H1 (cell line): ENCODE measurements around the gene NCBP2. TPM values are rescaled to one million over a fixed set of nuclear protein-coding genes. Genes with fewer than 3 reads are reported as not detected.

Source experiments
- CTCF ChIA-PET: fragments of 300-600 bp; sonication (Branson Sonifier 250); formaldehyde crosslinking; loops from one replicate; lab custom pipeline; 2021; ENCODE audit not compliant: partially characterized antibody; lab: Charles Lee
- POLR2A ChIA-PET: fragments of 300-600 bp; sonication (Branson Sonifier 250); formaldehyde crosslinking; loops from one replicate; lab custom pipeline; 2021; ENCODE audit warnings: inconsistent platforms; ENCODE audit not compliant: partially characterized antibody; lab: Charles Lee
- DNase-seq, 2 experiments: peaks; one replicate each; pipeline versions ENCODE4 v3.0.0 to v3.0.0-alpha.2; 2010 to 2022; ENCODE audit warnings: low spot score in 2 of 2, low read depth in 1 of 2, mixed read lengths in 1 of 2
- FAIRE-seq: peaks from 2 replicates; lab custom pipeline; 2011; peaks lifted over from hg19 to GRCh38; lab: Jason Lieb, UNC
- H2AFZ ChIP-seq: 2 replicates; pipeline ENCODE4 v1.8.1; 2012; ENCODE audit warnings: low read length, inconsistent platforms
- H2AK5ac ChIP-seq: 2 replicates; pipeline ENCODE4 v1.6.1; 2013; ENCODE audit warnings: low read depth, low read length
- H2BK120ac ChIP-seq: replicated peaks from 2 replicates; pipeline ENCODE3; 2013; ENCODE audit warnings: low read depth, low read length, inconsistent platforms
- H2BK12ac ChIP-seq: 2 replicates; pipeline ENCODE4 v1.6.1; 2013; ENCODE audit warnings: low read depth, low read length
- H2BK15ac ChIP-seq: 2 replicates; pipeline ENCODE4 v1.6.1; 2013; ENCODE audit warnings: low read length
- H2BK20ac ChIP-seq: 2 replicates; pipeline ENCODE4 v1.6.1; 2013; ENCODE audit warnings: low read length
- H2BK5ac ChIP-seq: 2 replicates; pipeline ENCODE4 v1.6.1; 2013; ENCODE audit warnings: low read depth, low read length
- H3K14ac ChIP-seq: 2 replicates; pipeline ENCODE4 v1.6.1; 2013; ENCODE audit warnings: inconsistent platforms; ENCODE audit not compliant: insufficient read length
- H3K18ac ChIP-seq: 2 replicates; pipeline ENCODE4 v1.6.1; 2013; ENCODE audit warnings: low read length; ENCODE audit errors: extremely low read depth
- H3K23ac ChIP-seq: 2 replicates; pipeline ENCODE4 v1.6.1; 2013; ENCODE audit warnings: inconsistent platforms; ENCODE audit not compliant: insufficient read length
- H3K23me2 ChIP-seq: 2 replicates; pipeline ENCODE4 v1.6.1; 2013; ENCODE audit warnings: low read depth, low read length
- H3K27ac ChIP-seq: 2 replicates; pipeline ENCODE4 v1.6.1; 2011; ENCODE audit warnings: low read depth, low read length, inconsistent platforms
- H3K27me3 ChIP-seq, 4 experiments: replicated peaks in 1 of 4; 1 replicate in 1 of 4; 2 replicates in 3 of 4; pipeline versions ENCODE4 v1.6.1 to v1.8.1; 2011 to 2013; ENCODE audit warnings: low read length in 3 of 4, mild to moderate bottlenecking in 3 of 4, inconsistent platforms in 2 of 4, mixed read lengths in 2 of 4, moderate library complexity in 1 of 4; ENCODE audit not compliant: control insufficient read depth in 3 of 4, insufficient read depth in 3 of 4; ENCODE audit errors: extremely low read depth in 1 of 4
- H3K36me3 ChIP-seq, 4 experiments: 2 replicates each; pipeline versions ENCODE4 v1.6.1 to v1.8.1; 2011 to 2013; ENCODE audit warnings: mild to moderate bottlenecking in 4 of 4, low read length in 3 of 4, moderate library complexity in 2 of 4, control low read depth in 1 of 4, inconsistent platforms in 1 of 4; ENCODE audit not compliant: insufficient read depth in 4 of 4, control insufficient read depth in 2 of 4
- H3K4ac ChIP-seq: replicated peaks from 2 replicates; pipeline ENCODE3; 2013; ENCODE audit warnings: low read length, low read depth, mixed read lengths, inconsistent platforms; ENCODE audit not compliant: insufficient read length
- H3K4me1 ChIP-seq, 4 experiments: replicated peaks in 1 of 4; 1 replicate in 1 of 4; 2 replicates in 3 of 4; pipeline versions ENCODE4 v1.6.1 to v1.8.1; 2011 to 2013; ENCODE audit warnings: low read length in 3 of 4, inconsistent platforms in 2 of 4, mixed read lengths in 1 of 4; ENCODE audit not compliant: insufficient read depth in 4 of 4, control insufficient read depth in 3 of 4
- H3K4me2 ChIP-seq, 2 experiments: 2 replicates each; pipeline versions ENCODE4 v1.6.1 to v1.8.1; 2011 to 2013; ENCODE audit warnings: low read depth in 2 of 2, low read length in 2 of 2, control low read depth in 1 of 2, inconsistent platforms in 1 of 2, mild to moderate bottlenecking in 1 of 2; ENCODE audit not compliant: insufficient read depth in 1 of 2
- H3K4me3 ChIP-seq, 4 experiments: fragments of 200-600, 300-600 bp in 1 of 4; sonication (generic), shearing (Covaris generic), sonication (Bioruptor Twin) in 1 of 4; 2 replicates each; pipeline versions ENCODE4 v1.5.1 to v1.8.1; 2011 to 2016; ENCODE audit warnings: low read length in 4 of 4, low read depth in 3 of 4, control low read depth in 2 of 4, inconsistent platforms in 2 of 4, mild to moderate bottlenecking in 2 of 4, mixed read lengths in 1 of 4, moderate library complexity in 1 of 4; ENCODE audit not compliant: insufficient read depth in 2 of 4; ENCODE audit errors: extremely low read depth in 1 of 4
- H3K56ac ChIP-seq: replicated peaks from 2 replicates; pipeline ENCODE3; 2013; ENCODE audit warnings: low read depth, mild to moderate bottlenecking, mixed read lengths, low read length, inconsistent platforms; ENCODE audit not compliant: insufficient read length
- H3K79me1 ChIP-seq: 2 replicates; pipeline ENCODE4 v1.6.1; 2013; ENCODE audit warnings: low read depth, low read length, control low read depth
- H3K79me2 ChIP-seq, 2 experiments: 2 replicates each; pipeline versions ENCODE4 v1.6.1 to v1.8.1; 2012 to 2013; ENCODE audit warnings: low read length in 2 of 2, mild to moderate bottlenecking in 2 of 2, inconsistent platforms in 1 of 2; ENCODE audit not compliant: insufficient read depth in 2 of 2, control insufficient read depth in 1 of 2
- H3K9ac ChIP-seq, 4 experiments: replicated peaks in 1 of 4; 1 replicate in 1 of 4; 2 replicates in 3 of 4; pipeline versions ENCODE4 v1.6.1 to v1.8.1; 2011 to 2013; ENCODE audit warnings: low read depth in 3 of 4, low read length in 3 of 4, control low read depth in 2 of 4, mild to moderate bottlenecking in 2 of 4, moderate library complexity in 2 of 4, inconsistent platforms in 1 of 4; ENCODE audit errors: extremely low read depth in 1 of 4
- H3K9me3 ChIP-seq, 2 experiments: 2 replicates each; pipeline versions ENCODE4 v1.6.1 to v1.8.1; 2012 to 2013; ENCODE audit warnings: mild to moderate bottlenecking in 2 of 2, moderate library complexity in 2 of 2, control low read depth in 1 of 2, inconsistent platforms in 1 of 2, low read depth in 1 of 2, low read length in 1 of 2, mixed read lengths in 1 of 2; ENCODE audit not compliant: insufficient read depth in 2 of 2
- H4K20me1 ChIP-seq, 2 experiments: replicated peaks in 1 of 2; 2 replicates each; pipeline versions ENCODE3 to v1.8.1; 2011 to 2013; ENCODE audit warnings: inconsistent platforms in 2 of 2, low read length in 2 of 2, mild to moderate bottlenecking in 1 of 2; ENCODE audit not compliant: insufficient read depth in 2 of 2, control insufficient read depth in 1 of 2
- H4K5ac ChIP-seq: 2 replicates; pipeline ENCODE4 v1.6.1; 2013; ENCODE audit warnings: low read length, low read depth, mixed read lengths, inconsistent platforms; ENCODE audit not compliant: insufficient read length
- H4K8ac ChIP-seq: 2 replicates; pipeline ENCODE4 v1.8.0; 2013; ENCODE audit warnings: mild to moderate bottlenecking, moderate library complexity, low read length, inconsistent platforms; ENCODE audit not compliant: insufficient read depth; ENCODE audit errors: extremely low read depth
- H4K91ac ChIP-seq: replicated peaks from 2 replicates; pipeline ENCODE3; 2013; ENCODE audit warnings: low read length, mixed read lengths, inconsistent platforms; ENCODE audit not compliant: insufficient read length
- ASH2L ChIP-seq: fragments of 200-600, 300-600 bp; sonication (generic); IDR thresholded peaks from one replicate; pipeline ENCODE4 v1.7.1; 2017; ENCODE audit warnings: low read length
- ATF2 ChIP-seq: IDR thresholded peaks from 2 replicates; pipeline ENCODE4 v1.6.1; 2012; ENCODE audit warnings: low read length, inconsistent platforms
- CTCF ChIP-seq, 3 experiments: IDR thresholded peaks; 1 replicate in 2 of 3; 2 replicates in 1 of 3; pipeline versions ENCODE4 v1.5.1 to v1.6.1; 2011; ENCODE audit warnings: low read length in 3 of 3, mild to moderate bottlenecking in 3 of 3, inconsistent platforms in 2 of 3, low read depth in 1 of 3, moderate library complexity in 1 of 3; ENCODE audit not compliant: insufficient read depth in 1 of 3; ENCODE audit errors: control extremely low read depth in 1 of 3
- EZH2 ChIP-seq: fragments of 200-600 bp; sonication (generic); IDR thresholded peaks from 2 replicates; pipeline ENCODE4 v1.7.1; 2012; ENCODE audit warnings: low read depth, mild to moderate bottlenecking, moderate library complexity, low read length, inconsistent platforms; ENCODE audit not compliant: severe bottlenecking
- GABPA ChIP-seq: IDR thresholded peaks from 2 replicates; pipeline ENCODE4 v1.6.1; 2011; ENCODE audit warnings: mild to moderate bottlenecking, low read length, moderate library complexity, borderline replicate concordance; ENCODE audit not compliant: insufficient read depth
- KDM4A ChIP-seq: IDR thresholded peaks from one replicate; pipeline ENCODE4 v1.7.1; 2012; ENCODE audit warnings: low read depth, mild to moderate bottlenecking, moderate library complexity, low read length, inconsistent platforms; ENCODE audit not compliant: severe bottlenecking
- POLR2A ChIP-seq, 2 experiments: IDR thresholded peaks; 1 replicate in 1 of 2; 2 replicates in 1 of 2; pipeline ENCODE4 v1.6.1; 2011; ENCODE audit warnings: low read depth in 2 of 2, low read length in 2 of 2, mild to moderate bottlenecking in 2 of 2; ENCODE audit errors: control extremely low read depth in 1 of 2
- SIRT6 ChIP-seq: IDR thresholded peaks from one replicate; pipeline ENCODE4 v1.7.1; 2012; ENCODE audit warnings: low read length, inconsistent platforms
- TBP ChIP-seq: IDR thresholded peaks from 2 replicates; pipeline ENCODE4 v1.6.1; 2011; ENCODE audit warnings: low read depth, low read length, improper control_type of control experiment
- YY1 ChIP-seq: IDR thresholded peaks from 2 replicates; pipeline ENCODE4 v1.6.1; 2011; ENCODE audit warnings: low read depth, mild to moderate bottlenecking, low read length
- WGBS, 2 experiments: shearing (Covaris generic) in 1 of 2; methylation state at CpG; one replicate each; pipeline versions ENCODE4 v1.1.6 to v1.1.7; 2013 to 2015; ENCODE audit warnings: low lambda C conversion rate in 2 of 2, mixed read lengths in 2 of 2, inconsistent platforms in 1 of 2, low coverage in 1 of 2, missing lambda C conversion rate in 1 of 2; ENCODE audit not compliant: insufficient replicate concordance in 2 of 2, insufficient coverage in 1 of 2, insufficient read length in 1 of 2; ENCODE audit errors: extremely low coverage in 1 of 2, missing lambda C conversion rate in 1 of 2; 5-methylcytosine and 5-hydroxymethylcytosine counted together
- polyA plus RNA-seq, 7 experiments: library from polyadenylated mRNA; depleted of rRNA in 3 of 7; stranded (reverse) in 5 of 7; unstranded in 2 of 7; fragments of >200 nt in 5 of 7; fragments of 200-250 nt in 2 of 7; gene quantifications; 1 replicate in 5 of 7; 2 replicates in 1 of 7; 4 replicates in 1 of 7; pipeline versions ENCODE4 v1.2.1 to v1.2.3, GENCODE V29; 2011 to 2013; ENCODE audit warnings: missing spikeins in 2 of 7, mixed read lengths in 2 of 7
- total RNA-seq: library from RNA; stranded (reverse); fragmentation: NEBNext Ultra II Directional; extraction: Animal tissue kit (Norgen Biotek cat#: 25700); gene quantifications from 2 replicates; pipeline ENCODE4 v1.2.1, GENCODE V29; 2021

NCBP2 gene
- total and polyA plus RNA-seq, 2 of the 8 experiments (the other 6 are each of a cell fraction or from before 2014, with no cell fraction given): 34.1 to 100 TPM

DNA sequence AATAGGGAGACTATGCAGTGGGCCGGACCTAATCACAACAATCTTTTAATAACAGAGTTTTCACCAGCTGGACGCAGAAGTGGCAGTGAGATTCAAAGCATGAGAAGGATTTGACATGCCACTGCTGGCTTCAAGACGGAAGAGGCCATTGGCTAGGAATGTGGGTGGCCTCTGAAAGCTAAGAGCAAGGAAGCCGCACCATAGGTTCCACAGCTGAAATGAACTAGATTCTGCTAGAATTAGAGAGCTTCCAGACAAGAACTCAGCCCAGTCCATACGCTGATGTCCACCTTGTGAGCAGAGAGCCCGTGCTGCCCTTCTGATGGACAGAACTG lies 6.9 kb upstream of the NCBP2 start:
- ChIA-PET POLR2A (interaction anchor here (0.7 to 1.6 kb wide), 3 partner anchors 10 to 359 kb away, joined by 3 to 4 read pairs (median 3); no protein-coding TSS in a partner anchor), CTCF (interaction anchor here (0.6 to 1.8 kb wide), 7 partner anchors 14 to 513 kb away, joined by 3 to 5 read pairs (median 3); partner anchors contain the start of gene MELTF)
- H3K4me2 ChIP-seq: no peak overlapping the region
- H4K20me1 ChIP-seq: no peaks in the 10 kb centered on the region
- no peak overlapping the region for H2AFZ ChIP-seq
- no peak overlapping the region for H3K4me3 ChIP-seq
- no peak overlapping the region for H2BK20ac ChIP-seq
- no peak overlapping the region for H3K56ac ChIP-seq
- H3K18ac ChIP-seq: no peak overlapping the region
- H4K5ac ChIP-seq: no peak overlapping the region
- no peaks in the 10 kb centered on the region for H3K27me3 ChIP-seq
- H3K79me1 ChIP-seq: no peaks in the 10 kb centered on the region
- H4K8ac ChIP-seq: no peak overlapping the region
- DNase-seq (no peak), FAIRE-seq (no peak)
- H3K79me2 ChIP-seq: no peaks in the 10 kb centered on the region
- H3K4me1 ChIP-seq: no peaks in the 10 kb centered on the region
- no peak overlapping the region for H2AK5ac ChIP-seq
- H2BK15ac ChIP-seq: no peak overlapping the region
- no peak overlapping the region for H2BK12ac ChIP-seq
- H3K23ac ChIP-seq: no peak overlapping the region
- H3K9me3 ChIP-seq: no peaks in the 10 kb centered on the region
- no peak overlapping the region for H2BK5ac ChIP-seq
- no peak overlapping the region for H4K91ac ChIP-seq
- H2BK120ac ChIP-seq: no peak overlapping the region
- H3K9ac ChIP-seq: no peak overlapping the region; a peak in 1 of 7 replicates
- H3K27ac ChIP-seq: no peak overlapping the region
- no peak overlapping the region for H3K14ac ChIP-seq
- 81% methylated on average over 6 of the region's 6 CpGs; no CpG with 5 or more reads in 1 of the 2 experiments for WGBS, 2 experiments
- 0 out of 2 replicates have a peak, but pooled peaks cover 1% of the 10 kb centered on the region for H3K23me2 ChIP-seq
- H3K4ac ChIP-seq: no peak overlapping the region
- H3K36me3 ChIP-seq: no peaks in the 10 kb centered on the region
- TF ChIP-seq YY1 (no peak), ATF2 (no peak), SIRT6 (no peak), TBP (no peak), GABPA (no peak), CTCF (IDR thresholded peaks at IDR 0.05; ENCODE audit: control extremely low read depth in 1 of 3, insufficient read depth in 1 of 3, low read depth in 1 of 3, low read length in 3 of 3) (no peak), EZH2 (no peak), ASH2L (no peak), POLR2A (IDR thresholded peaks at IDR 0.05; ENCODE audit: control extremely low read depth in 1 of 2, low read depth in 2 of 2, low read length in 2 of 2) (no peak), KDM4A (no peak)
